ENCODE data around the gene CAMK2N2.
A peak's percentile ranks its signal among the peaks of the same experiment; 100 is the strongest.

CAMK2N2 gene

DNA sequence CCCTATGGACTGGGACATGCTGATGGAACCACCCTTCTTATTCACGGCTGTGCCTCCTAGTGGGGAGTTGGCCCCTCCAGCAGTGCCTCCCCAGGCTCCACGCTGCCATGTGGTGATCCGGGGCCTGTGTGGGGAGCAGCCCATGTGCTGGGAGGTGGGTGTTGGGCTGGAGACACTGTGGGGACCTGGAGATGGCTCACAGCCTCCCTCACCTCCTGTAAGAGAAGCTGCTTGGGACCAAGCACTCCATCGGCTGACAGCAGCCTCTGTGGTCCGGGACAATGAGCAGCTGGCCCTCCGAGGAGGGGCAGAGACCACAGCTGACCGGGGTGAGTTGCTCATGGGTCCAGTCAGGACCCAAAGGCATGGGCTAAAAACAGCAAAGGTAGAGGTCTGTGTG, 21.6 kb downstream of the CAMK2N2 start:
- DNase-seq (ENCODE audit: low read depth) = no peak

DNA sequence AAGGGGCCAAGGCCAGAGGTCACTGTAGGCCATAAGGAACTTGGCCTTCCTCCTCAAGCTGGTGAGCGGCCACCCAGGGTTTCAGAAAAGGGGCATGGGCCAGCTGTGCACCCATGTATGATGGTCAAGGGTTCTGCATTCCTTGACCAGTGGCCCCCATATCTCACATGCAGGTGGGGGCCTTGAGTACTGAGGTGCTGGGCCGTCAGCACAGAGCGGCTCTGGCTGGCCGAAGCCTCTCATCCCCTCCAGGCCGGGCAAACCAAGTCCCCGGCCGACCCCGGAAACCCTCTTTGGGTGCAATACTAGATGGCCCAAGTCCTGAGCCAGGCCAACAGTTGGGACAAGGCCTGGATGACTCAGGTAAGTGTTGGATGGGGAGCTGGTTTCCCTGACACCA, 22.1 kb downstream of the CAMK2N2 start:
- DNase-seq (ENCODE audit: low read depth) = no peak

DNA sequence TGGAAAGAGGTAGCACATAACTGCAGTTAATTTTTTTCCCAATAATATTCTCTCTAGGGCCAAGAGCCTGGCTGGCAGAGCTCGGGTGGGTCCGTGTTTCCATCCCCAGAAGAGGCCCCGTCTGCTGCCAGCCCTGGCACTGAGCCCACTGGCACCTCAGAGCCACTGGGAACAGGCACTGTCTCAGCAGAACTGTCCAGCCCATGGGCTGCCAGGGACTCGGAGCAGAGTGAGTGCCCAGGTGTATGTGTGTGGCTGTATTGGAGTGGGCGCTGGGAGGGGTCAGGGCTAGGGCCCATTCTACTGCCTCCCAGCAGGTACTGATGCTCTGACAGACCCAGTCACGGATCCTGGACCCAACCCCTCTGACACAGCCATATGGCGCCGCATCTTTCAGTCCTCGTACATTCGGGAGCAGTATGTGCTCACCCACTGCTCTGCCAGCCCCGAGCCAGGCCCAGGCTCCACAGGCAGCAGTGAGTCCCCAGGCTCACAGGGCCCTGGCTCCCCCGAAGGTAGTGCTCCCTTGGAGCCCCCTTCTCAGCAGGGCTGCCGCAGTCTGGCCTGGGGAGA, 23.0 kb downstream of the CAMK2N2 start:
- no peak for DNase-seq (ENCODE audit: low read depth)

- no peak for DNase-seq (ENCODE audit: low read depth)
These were observed 23.5 kb downstream of the CAMK2N2 start for GRCh38 chr3:184237807-184238206.

DNA sequence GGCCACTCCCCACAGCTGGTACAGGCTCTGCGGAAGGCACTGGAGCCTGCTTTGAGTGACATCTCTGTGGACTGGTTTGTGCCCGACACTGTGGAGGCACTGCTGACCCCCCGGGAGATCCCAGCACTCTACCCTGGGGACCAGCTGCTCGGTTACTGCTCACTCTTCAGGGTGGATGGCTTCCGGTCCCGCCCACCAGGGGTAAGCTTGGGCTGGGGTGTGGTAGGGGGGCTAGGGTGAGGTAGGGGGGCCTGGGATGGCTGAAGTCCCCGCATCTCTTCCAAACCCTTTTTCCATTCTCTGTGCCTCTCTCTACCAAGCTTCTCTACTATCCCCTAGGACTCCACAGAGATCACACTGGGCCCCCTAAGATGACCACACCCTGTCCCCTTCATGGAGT, 24.1 kb downstream of the CAMK2N2 start:
- DNase-seq (ENCODE audit: low read depth) = no peak

GRCh38 chr3:184236636-184237035, 24.7 kb downstream of the CAMK2N2 start:
- DNase-seq (ENCODE audit: low read depth) = no peak

DNA sequence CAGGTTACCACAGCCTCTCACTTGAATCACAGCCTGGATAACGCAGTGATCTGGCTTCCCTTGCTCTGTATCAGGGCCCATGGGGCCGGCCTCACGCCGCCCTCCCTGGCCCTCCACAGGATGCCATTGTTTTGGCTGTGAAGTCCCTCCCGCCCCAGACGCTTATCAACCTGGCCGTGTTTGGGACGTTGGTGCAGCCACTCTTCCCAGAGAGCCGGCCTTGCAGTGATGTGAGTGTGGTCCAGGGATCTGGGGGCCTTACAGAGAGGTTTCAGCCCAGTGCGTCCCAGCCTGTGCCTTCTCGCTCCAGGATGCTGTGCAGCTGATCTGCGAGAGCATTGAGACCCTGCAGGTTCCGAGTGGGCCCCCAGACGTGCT, 25.3 kb downstream of the CAMK2N2 start:
- no peak for DNase-seq (ENCODE audit: low read depth)

DNA sequence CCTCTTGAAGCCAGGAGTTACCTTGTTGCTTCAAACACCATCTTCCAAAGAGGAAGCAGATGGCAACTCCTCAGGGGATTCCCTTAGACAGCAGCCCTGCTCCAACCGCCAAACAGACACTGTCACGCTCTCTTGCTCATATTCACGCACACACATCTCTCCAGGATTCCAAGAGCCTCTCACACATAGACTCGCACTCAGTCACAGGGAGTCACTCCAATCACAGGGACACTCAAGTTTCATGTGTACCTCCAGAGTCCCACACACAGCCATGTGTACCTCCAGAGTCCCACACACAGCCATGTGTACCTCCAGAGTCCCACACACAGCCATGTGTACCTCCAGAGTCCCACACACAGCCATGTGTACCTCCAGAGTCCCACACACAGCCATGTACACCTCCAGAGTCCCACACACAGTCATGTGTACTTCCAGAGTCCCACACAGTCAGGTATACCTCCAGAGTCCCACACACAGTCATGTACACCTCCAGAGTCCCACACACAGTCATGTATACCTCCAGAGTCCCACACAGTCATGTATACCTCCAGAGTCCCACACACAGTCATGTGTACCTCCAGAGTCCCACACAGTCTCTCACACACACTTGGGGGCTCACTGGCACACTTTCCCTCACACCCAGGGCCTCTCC, 25.8 kb downstream of the CAMK2N2 start:
- no peak for DNase-seq (ENCODE audit: low read depth)

DNA sequence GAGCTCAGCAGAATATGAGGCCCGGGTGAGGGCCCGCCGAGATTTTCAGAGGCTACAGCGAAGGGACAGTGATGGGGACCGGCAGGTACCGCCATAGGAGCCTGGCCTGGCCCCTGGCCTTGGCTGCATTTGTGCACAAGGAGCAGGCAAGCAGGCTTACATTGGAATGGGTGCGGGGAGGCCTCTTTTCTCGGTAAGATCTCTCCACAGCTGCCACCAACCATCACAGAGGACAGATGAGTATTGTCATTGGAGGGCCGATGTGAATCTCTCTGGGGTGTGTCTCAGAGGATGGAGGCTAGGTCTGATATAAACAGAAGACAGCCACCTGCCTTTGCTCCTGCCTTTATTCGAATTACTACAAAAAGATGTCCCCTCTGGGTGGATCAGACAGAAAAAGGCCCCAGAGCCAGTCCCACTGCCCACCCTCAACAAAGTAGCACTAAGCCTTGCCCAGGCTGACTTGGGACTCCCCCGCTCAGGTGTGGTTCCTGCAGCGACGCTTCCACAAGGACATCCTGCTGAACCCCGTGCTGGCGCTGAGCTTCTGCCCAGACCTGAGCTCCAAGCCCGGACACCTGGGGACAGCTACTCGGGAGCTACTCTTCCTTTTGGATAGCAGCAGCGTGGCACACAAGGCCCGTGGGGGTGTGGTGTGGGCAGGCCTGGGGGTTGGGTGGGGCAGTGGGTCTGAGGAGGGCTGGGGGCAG, 26.5 kb downstream of the CAMK2N2 start:
- no peak for DNase-seq (ENCODE audit: low read depth)

- DNase-seq (ENCODE audit: low read depth) = no peak
These were observed 27.1 kb downstream of the CAMK2N2 start for GRCh38 chr3:184234224-184234623.

DNA sequence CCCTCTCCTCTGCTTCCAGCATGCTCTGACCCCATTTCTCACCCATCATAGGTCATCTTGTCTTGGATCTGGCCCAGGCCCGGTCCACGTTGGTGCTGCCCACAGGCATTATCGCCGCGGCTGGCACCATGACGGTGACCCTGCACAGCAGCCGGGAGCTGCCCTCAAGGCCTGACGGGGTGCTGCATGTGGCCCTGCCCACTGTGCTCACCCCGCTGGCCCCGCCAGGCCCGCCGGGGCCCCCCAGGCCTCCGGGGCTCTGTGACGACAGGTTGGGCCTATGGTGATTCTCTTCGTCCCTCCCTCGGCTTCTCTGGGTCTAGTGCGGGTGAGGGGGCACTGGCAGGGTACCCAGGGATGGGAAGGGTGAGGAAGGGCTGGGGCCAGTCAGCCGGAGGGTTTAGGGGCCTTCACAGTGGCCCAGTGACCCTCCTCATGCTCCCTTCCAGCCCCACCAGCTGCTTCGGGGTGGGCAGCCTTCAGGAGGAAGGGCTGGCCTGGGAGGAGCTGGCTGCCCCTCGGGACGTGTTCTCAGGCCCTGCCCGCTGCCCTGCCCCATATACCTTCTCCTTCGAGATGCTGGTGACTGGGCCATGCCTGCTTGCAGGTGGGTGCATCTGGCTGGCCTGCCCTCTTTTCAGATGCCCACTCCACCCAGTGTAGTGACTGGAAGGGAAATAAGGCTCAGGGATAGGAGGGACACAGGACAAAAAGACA, 28.1 kb downstream of the CAMK2N2 start:
- no peak for DNase-seq (ENCODE audit: low read depth)

DNA sequence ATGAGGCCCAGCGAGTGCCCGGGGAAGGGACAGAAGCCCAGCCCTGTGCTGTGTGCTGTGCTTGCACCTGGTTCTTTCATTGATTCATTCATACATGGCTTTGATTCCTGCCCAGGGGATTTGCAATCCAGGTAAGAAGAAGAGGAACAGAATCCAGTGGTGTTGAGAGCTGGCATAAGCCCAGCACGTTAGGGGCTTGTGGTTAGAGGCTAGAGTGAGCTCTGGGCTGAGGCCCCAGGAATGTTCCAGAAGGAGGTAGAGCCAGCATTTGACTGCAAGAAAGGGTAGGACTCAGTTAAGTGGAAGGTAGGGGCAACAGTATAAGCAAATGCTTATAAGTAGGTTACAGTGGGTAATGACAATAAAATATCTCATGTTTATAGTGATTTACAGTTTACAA, 29.7 kb downstream of the CAMK2N2 start:
- DNase-seq (ENCODE audit: low read depth) = no peak

GRCh38 chr3:184230603-184231528, 30.5 kb downstream of the CAMK2N2 start:
- no peak for DNase-seq (ENCODE audit: low read depth)

- no peak for DNase-seq (ENCODE audit: low read depth)
These were observed 31.2 kb downstream of the CAMK2N2 start for GRCh38 chr3:184230081-184230602.

GRCh38 chr3:184229394-184230080, 31.8 kb downstream of the CAMK2N2 start, which contains the start of gene VWA5B2:
Gene VWA5B2, plus strand, starts transcription at chr3:184229585. Its CDS starts 944 bp downstream, at chr3:184230529.
- DNase-seq (ENCODE audit: low read depth) = peak; percentile 62

GRCh38 chr3:184228376-184229137, 32.8 kb downstream of the CAMK2N2 start:
- no peak for DNase-seq (ENCODE audit: low read depth)

DNA sequence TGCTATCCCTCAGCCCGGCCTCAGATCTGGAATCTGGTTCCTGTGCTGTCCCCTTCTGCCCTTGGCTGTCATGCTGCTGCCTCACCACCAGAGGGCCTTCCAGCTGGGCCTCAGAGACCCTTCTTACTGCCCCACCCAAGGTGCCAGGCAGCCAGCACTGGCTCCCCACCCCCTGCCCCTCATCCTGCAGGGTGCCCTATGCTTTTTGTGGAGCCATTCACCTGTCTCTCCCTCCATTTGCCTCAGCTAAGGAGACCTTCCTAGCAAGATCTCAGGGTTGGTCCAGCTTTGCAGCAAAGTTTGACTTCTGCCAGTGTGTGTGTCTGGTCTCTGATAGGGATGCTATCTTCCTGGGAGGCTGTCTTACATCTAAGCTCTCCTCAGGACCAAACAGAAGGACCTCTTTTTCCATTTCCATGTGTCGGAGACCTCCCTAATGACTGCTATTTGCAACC, 33.8 kb downstream of the CAMK2N2 start:
- peak; percentile 20 for DNase-seq (ENCODE audit: low read depth)

DNA sequence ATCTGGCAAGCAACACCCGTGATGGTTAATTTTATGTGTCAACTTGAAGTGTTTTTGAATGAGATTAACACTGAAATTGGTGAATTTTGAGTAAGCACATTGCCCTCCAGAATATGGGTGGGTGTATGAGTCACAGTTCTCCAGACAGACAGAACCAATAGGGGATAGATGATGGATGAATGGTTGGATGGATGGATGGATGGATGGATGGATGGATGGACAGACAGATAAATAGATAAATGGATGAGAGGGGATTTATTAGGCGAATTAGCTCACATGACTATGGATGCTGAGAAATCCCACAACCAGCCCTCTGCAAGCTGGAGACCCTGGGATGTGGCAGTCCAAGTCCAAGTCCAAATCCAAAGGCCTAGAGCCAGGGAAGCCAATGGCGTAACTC, 37.4 kb downstream of the CAMK2N2 start:
- DNase-seq (ENCODE audit: low read depth) = no peak

- DNase-seq (ENCODE audit: low read depth) = no peak
These were observed 38.8 kb downstream of the CAMK2N2 start for GRCh38 chr3:184222521-184222920.

DNA sequence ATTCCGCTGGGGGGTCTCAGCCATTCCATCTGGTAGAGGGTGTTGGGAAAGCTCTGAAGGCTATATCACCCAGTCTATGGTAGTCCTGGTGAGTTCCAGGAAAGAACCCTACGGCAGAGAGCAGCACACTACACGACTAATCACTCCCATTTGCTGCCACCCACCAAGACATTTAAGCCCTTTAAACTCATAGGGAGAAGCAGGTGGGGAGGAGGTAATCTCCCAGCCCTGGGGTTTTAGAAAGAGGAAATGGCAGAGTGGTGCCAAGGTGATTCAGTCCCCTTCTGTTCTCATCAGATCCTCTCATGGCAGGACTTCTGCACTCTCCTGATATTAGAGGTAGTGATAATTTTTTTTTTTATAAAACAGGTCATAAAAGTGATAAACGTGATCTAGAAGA, 42.5 kb downstream of the CAMK2N2 start:
- DNase-seq (ENCODE audit: low read depth) = no peak
